Testis (tissue), 3 donors: ENCODE measurements around the gene HK1. TPM values are rescaled to one million over a fixed set of nuclear protein-coding genes. Genes with fewer than 3 reads are reported as not detected.

Experiments used
- DNase-seq: peaks from one replicate; pipeline ENCODE4 v3.0.0-alpha.2; 2019
- H3K27ac ChIP-seq, 2 donors: fragments of 200-600 bp; sonication (generic); one replicate each; pipeline ENCODE4 v1.5.1; 2019
- H3K27me3 ChIP-seq: fragments of 200-600 bp; sonication (generic); one replicate; pipeline ENCODE4 v1.5.1; 2019
- H3K36me3 ChIP-seq: fragments of 200-600 bp; sonication (generic); one replicate; pipeline ENCODE4 v1.5.1; 2017; ENCODE audit warnings: low read depth; ENCODE audit errors: missing control alignments
- H3K4me1 ChIP-seq: fragments of 200-600 bp; sonication (generic); one replicate; pipeline ENCODE4 v1.5.1; 2019
- H3K4me3 ChIP-seq, 2 donors: fragments of 200-600 bp; sonication (generic); one replicate each; pipeline ENCODE4 v1.5.1; 2017 to 2019
- H3K9me3 ChIP-seq: fragments of 200-600 bp; sonication (generic); one replicate; pipeline ENCODE4 v1.5.1; 2017
- CTCF ChIP-seq, 3 experiments: fragments of 450-650 bp in 2 of 3; fragments of 200-600 bp in 1 of 3; sonication (generic) in 1 of 3; IDR thresholded peaks; one replicate each; pipeline ENCODE4 v1.5.1; 2016 to 2019; ENCODE audit warnings: antibody characterized with exemption in 3 of 3, mild to moderate bottlenecking in 2 of 3, moderate library complexity in 1 of 3
- POLR2A ChIP-seq: fragments of 450-650 bp; IDR thresholded peaks from one replicate; pipeline ENCODE4 v1.6.1; 2017; ENCODE audit warnings: antibody characterized with exemption, mild to moderate bottlenecking, moderate library complexity
- WGBS, 2 donors: methylation state at CpG; one replicate each; pipeline ENCODE4 v1.1.5; 2018; 5-methylcytosine and 5-hydroxymethylcytosine counted together
- intact Hi-C: fragments of 100-400 bp; cut with DNase I; formaldehyde crosslinking; loops from one replicate; pipeline ENCODE4 v1.15.1; 2023; ENCODE audit warnings: low total_unique reads
- polyA plus RNA-seq: library from polyadenylated mRNA; stranded (reverse); fragments of 350-450 nt; fragmentation: Illumina TruSeq; extraction: RNeasy Lipid Tissue Mini Kit (QIAGEN cat#74804); gene quantifications from one replicate; pipeline ENCODE4 v1.2.3, GENCODE V29; 2014; ENCODE audit warnings: low read depth, low replicate concordance; ENCODE audit not compliant: insufficient read depth
- total RNA-seq, 2 donors: library from RNA; depleted of rRNA; stranded (reverse); fragments of >200 nt; gene quantifications; one replicate each; pipeline ENCODE4 v1.2.3, GENCODE V29; 2016

HK1 gene
- total and polyA plus RNA-seq, 3 donors from 2014 or later: 62.3 to 179 (median 143) TPM

- Histone ChIP-seq H3K9me3 (no peaks in the 10 kb centered on the region), H3K4me3 (no peak overlapping the region), H3K27ac (no peak overlapping the region), H3K36me3 (no peaks in the 10 kb centered on the region), H3K4me1 (no peaks in the 10 kb centered on the region), H3K27me3 (no peaks in the 10 kb centered on the region)
- TF ChIP-seq CTCF (IDR thresholded peaks at IDR 0.05) (no peak), POLR2A (no peak)
- DNase-seq: no peak
- 76 to 78% methylated on average over 6 of the region's 6 CpGs for WGBS, 2 donors
- intact Hi-C loops: loop anchor here (5.0 kb wide), 1 partner anchor 152 kb away; no protein-coding TSS in a partner anchor
Measured at GRCh38 chr10:69239816-69240434, 38.4 kb upstream of the HK1 start.

- no peak overlapping the region for H3K4me3 ChIP-seq
- no peaks in the 10 kb centered on the region for H3K9me3 ChIP-seq
- no peak for TF ChIP-seq POLR2A
- TF ChIP-seq CTCF (IDR thresholded peaks at IDR 0.05): no peak
- no peaks in the 10 kb centered on the region for H3K36me3 ChIP-seq
- intact Hi-C loops: no loop called here
- H3K27me3 ChIP-seq: no peaks in the 10 kb centered on the region
- H3K27ac ChIP-seq: no peak overlapping the region
- DNase-seq: no peak
- WGBS, 2 donors: 92 to 93% methylated on average over 11 of the region's 11 CpGs
- no peaks in the 10 kb centered on the region for H3K4me1 ChIP-seq
Measured at GRCh38 chr10:69240455-69240854, 37.8 kb upstream of the HK1 start.

- Histone ChIP-seq H3K4me1 (no peaks in the 10 kb centered on the region), H3K36me3 (no peaks in the 10 kb centered on the region), H3K27me3 (no peaks in the 10 kb centered on the region), H3K4me3 (no peak overlapping the region), H3K9me3 (no peaks in the 10 kb centered on the region), H3K27ac (no peak overlapping the region)
- WGBS, 2 donors: 87 to 95% methylated on average over 7 of the region's 7 CpGs
- no peak for TF ChIP-seq POLR2A
- no peak for TF ChIP-seq CTCF (IDR thresholded peaks at IDR 0.05)
- no peak for DNase-seq
- intact Hi-C loops: no loop called here
Measured at GRCh38 chr10:69241575-69241974, 36.7 kb upstream of the HK1 start.

- no peak overlapping the region for H3K27ac ChIP-seq
- 86 to 91% methylated on average over 11 of the region's 11 CpGs for WGBS, 2 donors
Measured at GRCh38 chr10:69242040-69242851, 36.0 kb upstream of the HK1 start.

More at GRCh38 chr10:69242040-69242851, 36.0 kb upstream of the HK1 start:
- Histone ChIP-seq H3K4me1 (no peaks in the 10 kb centered on the region), H3K27me3 (no peaks in the 10 kb centered on the region), H3K36me3 (no peaks in the 10 kb centered on the region), H3K4me3 (no peak overlapping the region), H3K9me3 (no peaks in the 10 kb centered on the region)
- intact Hi-C loops: no loop called here
- TF ChIP-seq CTCF (IDR thresholded peaks at IDR 0.05) (no peak), POLR2A (no peak)
- no peak for DNase-seq
